GM18498 (cell line): ENCODE results near the gene KANTR.

Experiments used
- ATAC-seq: cut with Tn5 transposase; IDR thresholded peaks from one replicate; pipeline ENCODE4 v1.9.1; 2021; ENCODE audit warnings: mild to moderate bottlenecking, moderate library complexity; ENCODE audit not compliant: unreplicated experiment

Gene KANTR, protein sequence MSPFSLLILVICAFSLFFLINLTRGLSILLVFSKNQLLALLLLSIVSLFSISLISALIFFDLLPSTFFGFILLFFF

DNA sequence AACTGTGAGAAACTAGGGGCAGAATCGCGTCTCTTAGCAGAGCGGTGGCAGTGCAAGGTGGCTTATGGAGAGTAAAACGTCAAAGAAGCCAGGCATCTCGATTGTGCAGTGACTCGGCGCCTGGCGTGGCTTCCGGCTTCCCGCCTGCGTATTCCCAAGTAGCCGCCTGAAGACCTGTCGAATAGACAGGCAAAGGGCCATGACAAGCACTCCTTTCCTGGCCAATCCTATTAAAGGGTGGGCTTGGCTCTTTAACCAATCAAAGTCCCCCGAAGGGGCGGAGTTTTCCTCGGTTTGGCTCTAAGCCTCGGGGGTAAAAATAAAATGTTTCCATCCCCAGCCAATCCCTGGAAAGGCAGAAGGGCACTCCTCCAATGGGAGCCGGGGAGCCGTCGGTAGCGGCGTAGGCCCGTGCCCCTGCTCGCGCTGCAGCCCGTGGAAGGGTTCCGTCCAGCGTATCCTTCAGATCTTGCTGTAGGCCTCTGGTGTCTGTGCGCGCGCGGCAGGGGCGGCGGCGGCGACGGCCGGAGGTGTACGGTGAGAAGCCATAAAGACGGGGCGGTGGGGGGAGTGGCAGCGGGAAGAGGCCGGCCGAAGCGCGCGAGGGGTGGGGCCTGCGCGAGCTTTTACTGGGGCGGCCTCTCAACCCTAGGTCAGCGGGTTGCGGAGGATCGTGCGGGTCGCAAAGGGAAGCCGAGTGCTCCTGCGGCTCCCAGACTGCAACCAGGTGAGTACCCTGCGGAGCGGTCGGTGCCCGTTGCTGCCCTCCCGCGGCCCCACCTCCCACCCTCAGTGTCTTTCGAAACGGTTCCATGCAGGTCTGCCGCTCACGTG, at the start of gene KANTR:
KANTR (plus strand) TSS at position 395 of the 834 bp plus-strand sequence. CDS start 30,131 bp downstream, outside the sequence.
- ATAC-seq, result peak; percentile 83

- ATAC-seq, result no peak
Measured at GRCh38 chrX:53044995-53045394, 48.9 kb upstream of the KANTR start.

DNA sequence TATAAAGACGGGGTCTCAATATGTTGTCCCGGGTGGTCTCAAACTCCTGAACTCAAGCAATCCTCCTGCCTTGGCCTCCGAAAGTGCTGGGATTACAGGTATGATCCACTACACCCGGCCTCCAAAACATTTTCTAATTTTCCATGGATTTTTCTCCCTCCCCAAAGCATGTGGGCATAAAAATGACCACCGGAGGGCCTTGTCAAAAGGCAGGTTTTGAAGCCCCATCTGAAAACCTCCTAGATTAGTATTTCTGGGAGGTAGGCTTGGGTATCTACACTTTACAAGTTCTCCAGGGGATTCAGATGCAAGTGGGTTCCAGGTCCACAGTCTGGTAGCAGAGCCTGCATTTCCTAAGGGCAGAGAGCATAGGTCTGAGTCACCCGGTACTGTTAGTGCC, 46.7 kb upstream of the KANTR start:
- no peak for ATAC-seq

- ATAC-seq, result no peak
Measured at GRCh38 chrX:53048169-53049126, 45.5 kb upstream of the KANTR start, which contains the start of gene GPR173. Gene GPR173, plus strand, starts transcription at chrX:53048789. Its CDS starts 27,833 bp downstream, at chrX:53076622.

DNA sequence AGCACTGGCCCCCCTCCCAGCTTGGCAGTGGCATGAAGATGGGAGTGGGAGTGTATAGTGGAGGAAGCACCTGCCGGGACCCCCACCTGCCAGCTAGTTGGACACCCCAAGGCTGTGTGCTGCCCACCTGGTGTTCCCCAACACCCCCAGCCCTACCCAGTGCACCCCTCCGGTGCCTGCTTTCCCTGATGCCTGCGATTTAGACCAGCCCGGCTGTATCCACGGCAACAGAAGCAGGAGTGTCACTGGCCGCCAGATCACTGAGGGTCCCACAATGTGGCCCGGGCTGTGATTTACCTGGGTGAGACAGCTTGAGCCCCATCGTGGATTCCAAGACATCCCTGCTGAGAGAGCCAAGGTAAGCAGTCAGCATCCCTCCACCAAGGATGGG, 44.8 kb upstream of the KANTR start:
- no peak for ATAC-seq

GRCh38 chrX:53050841-53051240, 43.1 kb upstream of the KANTR start:
- no peak for ATAC-seq

DNA sequence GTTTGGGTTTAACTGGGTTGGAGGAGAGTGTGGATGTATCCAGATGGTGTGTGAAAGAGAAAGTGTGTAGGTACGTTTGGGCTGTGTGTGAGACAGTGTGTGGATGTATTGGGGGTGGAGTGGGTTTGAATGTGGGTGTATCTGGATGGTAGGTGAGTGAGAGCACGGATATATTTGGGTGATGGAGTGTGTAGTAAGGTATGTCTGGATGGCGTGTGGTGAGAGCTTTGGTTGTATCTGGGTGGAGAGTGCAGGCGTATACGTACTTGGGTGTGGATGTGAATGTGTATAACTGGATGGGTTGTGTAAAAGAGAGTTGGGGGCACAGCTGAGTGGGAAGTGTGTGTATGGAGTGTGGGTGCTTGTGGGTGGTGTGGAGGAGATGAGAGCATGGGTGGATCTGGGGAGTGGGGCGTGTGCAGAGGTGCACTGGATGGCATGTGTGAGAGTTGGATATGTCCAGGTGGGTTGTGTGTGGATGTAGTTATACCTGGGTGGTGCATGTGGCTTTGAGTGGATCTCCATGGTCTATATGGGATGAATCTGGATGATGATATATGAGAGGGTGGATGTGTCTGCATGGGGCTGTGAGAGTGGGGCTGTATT, 38.6 kb upstream of the KANTR start:
- no peak for ATAC-seq

DNA sequence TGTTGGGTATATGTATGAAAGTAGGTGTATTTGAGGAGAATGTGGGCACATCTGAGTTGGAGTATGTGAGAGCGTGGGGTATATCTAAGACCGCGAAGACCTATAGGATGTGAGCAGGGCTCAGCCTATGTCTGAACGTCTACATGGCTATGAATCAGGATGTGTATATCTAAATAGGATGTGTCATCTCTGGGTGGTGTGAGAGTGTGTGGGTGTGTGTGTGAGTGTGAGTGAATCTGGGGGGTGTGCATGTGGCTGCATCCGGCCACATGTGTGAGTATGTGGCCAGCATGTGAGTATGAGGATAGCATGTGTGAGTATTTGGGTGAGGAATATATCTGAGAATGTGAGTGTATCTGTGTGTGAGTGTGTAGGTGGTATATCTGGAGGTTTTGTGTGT, 37.6 kb upstream of the KANTR start:
- ATAC-seq, result no peak

- ATAC-seq, result no peak
Measured at GRCh38 chrX:53065104-53065503, 28.8 kb upstream of the KANTR start.

GRCh38 chrX:53071064-53071463, 22.9 kb upstream of the KANTR start:
- no peak for ATAC-seq

- ATAC-seq, result peak; percentile 84
Measured at GRCh38 chrX:53071604-53072417, 22.1 kb upstream of the KANTR start.

DNA sequence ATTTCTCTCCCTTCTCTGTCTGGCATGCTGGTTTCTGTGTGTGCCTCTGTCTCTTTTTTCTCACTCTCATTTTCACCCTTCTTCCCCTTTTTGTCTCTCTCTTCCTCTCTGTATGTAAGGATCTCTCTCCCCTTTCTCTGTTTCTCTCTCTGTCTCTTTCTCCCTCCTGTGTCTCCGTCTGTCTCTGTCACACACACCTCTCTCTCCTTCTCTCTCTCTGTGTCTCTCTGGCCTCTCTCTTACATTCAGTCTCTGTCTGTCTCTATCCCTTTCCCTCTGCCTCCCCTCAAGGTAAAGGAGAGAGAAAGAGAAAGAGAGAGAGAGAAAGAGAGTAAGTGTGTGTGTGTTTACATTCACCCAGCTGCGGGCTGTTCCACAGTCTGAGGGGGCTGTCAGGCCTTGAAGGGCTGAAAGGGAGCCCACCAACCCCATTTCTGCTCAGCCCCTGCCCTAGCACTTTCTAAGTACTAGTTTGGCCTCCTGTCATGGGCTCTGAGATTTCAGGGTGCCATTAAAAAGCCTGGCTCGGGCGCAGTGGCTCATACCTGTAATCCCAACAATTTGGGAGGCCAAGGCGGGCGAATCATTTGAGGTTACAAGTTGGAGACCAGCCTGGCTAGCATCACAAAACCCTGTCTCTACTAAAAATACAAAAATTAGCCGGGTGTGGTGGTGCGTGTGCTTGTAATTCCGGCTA, 21.4 kb upstream of the KANTR start:
- no peak for ATAC-seq

DNA sequence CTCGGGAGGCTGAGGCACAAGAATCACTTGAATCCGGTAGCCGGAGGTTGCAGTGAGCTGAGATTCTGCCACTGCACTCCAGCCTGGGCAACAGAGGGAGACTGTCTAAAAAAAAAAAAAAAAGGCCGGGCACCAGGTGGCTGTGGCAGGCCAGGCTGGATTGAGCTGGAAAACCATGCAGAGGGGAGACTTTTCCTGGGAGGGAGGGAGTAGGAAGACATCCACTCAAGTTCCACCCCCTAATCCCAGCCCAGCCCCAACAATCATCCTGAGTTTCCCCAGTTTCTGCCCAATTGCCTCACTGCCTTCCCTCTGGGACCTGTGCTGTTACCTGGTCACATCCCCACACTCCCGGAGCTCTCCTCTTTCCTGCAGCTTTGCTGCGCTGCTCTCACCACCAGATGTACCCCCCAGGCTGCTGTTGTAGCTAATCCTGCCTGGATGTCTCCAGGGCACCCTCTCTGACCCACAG, 20.8 kb upstream of the KANTR start:
- no peak for ATAC-seq

- ATAC-seq, result no peak
Measured at GRCh38 chrX:53075011-53075410, 18.9 kb upstream of the KANTR start.

DNA sequence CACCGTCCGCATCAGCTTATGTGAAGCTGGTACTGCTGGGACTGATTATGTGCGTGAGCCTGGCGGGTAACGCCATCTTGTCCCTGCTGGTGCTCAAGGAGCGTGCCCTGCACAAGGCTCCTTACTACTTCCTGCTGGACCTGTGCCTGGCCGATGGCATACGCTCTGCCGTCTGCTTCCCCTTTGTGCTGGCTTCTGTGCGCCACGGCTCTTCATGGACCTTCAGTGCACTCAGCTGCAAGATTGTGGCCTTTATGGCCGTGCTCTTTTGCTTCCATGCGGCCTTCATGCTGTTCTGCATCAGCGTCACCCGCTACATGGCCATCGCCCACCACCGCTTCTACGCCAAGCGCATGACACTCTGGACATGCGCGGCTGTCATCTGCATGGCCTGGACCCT, 17.3 kb upstream of the KANTR start:
- ATAC-seq, result no peak

- no peak for ATAC-seq
Measured at GRCh38 chrX:53077207-53078197, 16.4 kb upstream of the KANTR start.

DNA sequence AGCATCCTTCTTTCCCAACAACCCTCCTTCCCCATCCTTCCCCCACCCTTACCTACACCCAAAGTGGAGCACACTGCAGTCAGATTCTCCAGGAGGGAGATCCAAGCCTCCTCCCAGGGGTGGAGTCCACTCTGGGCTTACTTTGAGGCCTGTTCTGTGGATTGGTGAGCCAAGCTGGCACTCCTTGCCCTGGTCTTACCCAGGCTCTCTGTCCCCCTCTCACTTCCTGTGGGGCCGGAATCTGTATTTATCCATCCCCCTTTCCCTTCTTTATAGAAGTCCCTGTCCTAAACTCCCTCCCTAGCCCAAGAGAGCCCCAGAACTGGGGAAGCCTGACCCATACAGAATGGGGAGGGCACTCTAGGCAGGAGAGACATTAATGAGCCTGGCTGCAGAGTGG, 15.0 kb upstream of the KANTR start:
- ATAC-seq, result no peak
